SW 1271 (cell line): ENCODE data around the gene TMEM138.

ENCODE experiments used
- DNase-seq, 2 experiments: peaks; one replicate each; lab custom pipeline; 2025; lab: John Stamatoyannopoulos, UW

The TMEM138 gene

GRCh38 chr11:61361741-61362541, at the start of gene TMEM138, which contains the start of gene CYB561A3:
Gene TMEM138, plus strand, starts transcription at chr11:61362374. Its CDS starts 2,017 bp downstream, at chr11:61364391.
Gene CYB561A3, minus strand, starts transcription at chr11:61361882. Its CDS starts 5,169 bp downstream, at chr11:61356713.
- peak; percentile 92 to 95 for DNase-seq

- DNase-seq: no peak
Measured at GRCh38 chr11:61315260-61315659, 46.9 kb upstream of the TMEM138 start.

DNA sequence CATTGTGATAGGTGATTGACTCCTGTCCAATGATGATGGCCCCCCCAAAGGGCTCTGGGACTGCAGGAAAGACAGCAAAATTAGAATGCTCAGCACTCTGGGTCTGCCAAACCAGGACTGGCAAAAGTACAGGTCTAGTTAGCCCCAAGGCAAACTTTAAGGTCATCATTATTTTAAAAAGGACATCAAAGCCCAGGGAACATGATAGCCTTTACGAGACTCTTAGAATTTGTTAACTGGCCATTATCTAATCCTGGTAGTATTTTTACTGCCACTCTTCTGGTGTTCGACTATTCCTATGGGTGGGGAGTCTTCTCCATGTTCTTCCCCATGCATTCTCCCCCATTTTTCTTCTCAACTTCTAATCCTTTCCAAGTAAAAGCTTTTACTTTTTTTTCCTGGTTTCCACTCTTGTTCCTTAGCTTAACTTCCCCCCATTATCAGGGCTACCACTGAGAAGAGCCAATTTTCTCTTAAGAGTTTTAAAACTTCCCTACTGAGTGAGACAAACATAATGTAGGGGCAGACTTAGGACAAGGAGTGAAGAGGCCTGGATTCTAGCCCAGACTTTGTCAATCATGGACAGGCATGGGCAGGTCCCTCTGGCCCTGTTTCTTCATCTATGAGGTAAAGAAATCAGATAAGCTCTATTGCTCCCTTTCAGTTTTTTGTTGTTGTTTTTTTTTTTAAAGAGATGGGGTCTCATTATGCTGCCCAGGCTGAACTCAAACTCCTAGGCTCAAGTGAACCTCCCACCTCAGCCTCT, 36.3 kb upstream of the TMEM138 start:
- no peak for DNase-seq

- no peak for DNase-seq
Measured at GRCh38 chr11:61327669-61328071, 34.5 kb upstream of the TMEM138 start.

GRCh38 chr11:61328351-61328750, 33.8 kb upstream of the TMEM138 start:
- DNase-seq: no peak

DNA sequence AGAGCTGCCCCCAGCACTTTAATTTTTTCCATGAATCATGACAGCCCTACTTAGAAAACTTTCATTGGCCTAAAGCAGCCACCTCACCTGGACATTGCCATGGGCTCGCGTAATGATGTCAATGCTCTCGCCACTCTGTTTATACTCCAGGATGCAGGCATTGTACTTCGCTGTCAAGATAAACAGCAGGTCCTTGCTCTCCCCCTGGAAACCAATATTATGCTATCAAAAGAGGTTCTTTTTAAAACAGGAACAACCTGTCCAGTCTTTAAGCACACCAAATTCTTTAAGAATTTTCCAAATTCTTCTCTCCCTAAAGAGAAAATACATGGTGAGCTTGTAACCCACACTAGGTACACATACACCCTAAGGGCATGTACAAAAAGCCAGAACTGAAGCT, 32.3 kb upstream of the TMEM138 start:
- DNase-seq: no peak

GRCh38 chr11:61331651-61332050, 30.5 kb upstream of the TMEM138 start:
- no peak for DNase-seq

DNA sequence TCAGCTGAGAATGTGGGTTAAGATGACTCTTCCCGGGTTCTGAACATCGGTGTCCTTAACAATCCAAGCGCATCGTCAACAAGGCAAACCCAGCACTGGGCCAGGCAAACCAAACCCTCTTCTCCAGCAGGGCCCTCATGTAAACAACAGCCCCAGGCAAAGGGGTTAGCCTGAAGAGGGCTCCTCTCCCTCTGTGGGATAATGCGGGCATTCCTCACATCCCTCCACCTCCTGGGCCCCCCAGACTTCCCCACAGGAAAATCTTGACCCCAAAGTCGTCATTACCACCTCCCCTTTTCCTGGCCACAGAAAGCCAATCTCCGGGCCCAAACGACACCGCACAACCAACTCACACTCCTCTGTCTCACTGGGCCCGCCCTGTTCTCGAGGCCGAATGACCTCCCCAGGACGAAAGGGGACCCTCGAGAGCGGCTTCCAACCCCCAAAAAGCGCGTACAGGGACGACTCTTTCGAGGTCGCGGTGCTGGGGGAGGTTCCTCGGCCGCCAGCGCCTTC, 29.8 kb upstream of the TMEM138 start:
- DNase-seq: no peak

DNA sequence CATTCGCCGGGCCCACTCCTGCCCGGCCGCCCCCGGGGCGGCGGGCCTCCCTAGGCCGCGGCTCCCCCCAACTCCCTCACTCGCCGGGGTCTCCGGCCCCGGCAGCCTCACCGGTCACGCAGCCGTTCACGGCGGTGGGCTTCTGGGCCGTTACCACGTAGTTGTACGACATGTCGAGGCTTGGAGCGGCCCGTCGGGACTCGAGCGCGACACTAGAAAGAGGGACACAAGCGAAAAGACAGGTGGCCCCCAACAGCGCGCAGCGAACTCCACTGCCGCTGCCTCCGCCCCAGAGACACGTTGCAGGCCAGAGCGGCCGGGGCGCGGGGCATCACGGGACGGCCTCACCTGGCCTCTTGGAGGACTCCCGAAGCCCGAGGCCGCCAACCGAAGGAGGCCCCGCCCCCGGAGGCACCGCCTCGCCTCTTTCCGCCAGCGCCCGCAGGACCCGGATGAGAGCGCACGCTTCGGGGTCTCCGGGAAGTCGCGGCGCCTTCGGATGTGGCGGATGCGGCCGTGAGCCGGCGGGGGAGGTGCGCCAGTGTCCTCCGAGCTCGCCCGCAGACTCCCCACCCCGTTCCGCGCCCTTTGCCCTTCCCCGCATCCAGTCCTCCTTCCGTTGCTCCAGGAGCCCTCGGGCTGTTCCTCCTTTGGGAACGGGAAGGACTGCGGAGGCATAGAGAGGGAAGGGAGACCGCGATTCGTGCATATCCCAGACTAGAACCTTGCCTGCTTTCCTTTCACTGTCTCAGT, 29.2 kb upstream of the TMEM138 start, which contains the start of the genes DDB1 and TKFC:
TSS of gene DDB1 (minus strand) at position 309 of the 753 bp plus-strand sequence. CDS start at position 172, 137 bp downstream.
TSS of gene TKFC (plus strand) at position 432 of the 753 bp plus-strand sequence. CDS start 1,501 bp downstream, outside the sequence.
- peak; percentile 79 to 88 for DNase-seq

DNA sequence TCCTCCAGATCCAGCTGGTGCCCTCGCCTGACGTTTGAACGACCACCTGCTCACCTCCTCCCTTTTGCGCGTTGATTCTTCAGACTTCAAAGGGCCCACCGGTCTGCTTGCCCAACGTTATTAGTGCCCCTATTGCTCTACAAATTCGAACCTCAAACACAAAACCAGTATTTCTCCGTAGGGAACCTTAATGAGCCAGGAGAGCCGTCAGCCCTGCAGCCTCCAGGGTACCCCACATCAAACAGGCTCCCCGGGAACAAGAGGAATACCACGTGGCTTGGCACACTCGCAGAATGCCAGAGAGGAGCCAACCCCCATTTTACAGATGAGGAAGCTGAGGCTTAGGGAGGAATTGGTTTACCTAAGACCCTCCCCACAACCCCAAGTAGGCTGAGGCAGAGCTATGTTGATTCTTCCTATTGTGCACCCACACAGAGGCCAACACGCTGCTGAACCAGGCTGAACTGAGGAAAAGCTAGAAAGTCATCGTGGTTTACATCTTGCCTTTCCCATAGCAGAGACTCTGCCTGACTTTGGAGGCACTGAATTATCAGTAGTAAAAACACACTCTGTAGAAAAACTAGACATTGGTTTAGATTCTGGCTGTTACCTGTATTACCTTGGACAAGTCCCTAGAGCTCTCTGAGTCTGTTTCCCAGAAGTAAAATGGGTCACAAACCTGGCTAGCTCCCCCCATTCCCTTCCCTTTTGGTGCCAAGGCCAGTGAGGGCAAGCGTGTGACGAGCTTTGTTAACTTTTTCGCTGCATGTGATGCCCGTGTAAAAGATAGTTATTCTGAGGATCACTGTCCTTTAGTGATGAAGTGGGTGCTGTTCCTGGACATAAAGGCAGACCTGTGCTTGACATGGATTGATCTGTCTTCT, 28.4 kb upstream of the TMEM138 start:
- no peak for DNase-seq

- DNase-seq: no peak
Measured at GRCh38 chr11:61334434-61335354, 27.5 kb upstream of the TMEM138 start.

DNA sequence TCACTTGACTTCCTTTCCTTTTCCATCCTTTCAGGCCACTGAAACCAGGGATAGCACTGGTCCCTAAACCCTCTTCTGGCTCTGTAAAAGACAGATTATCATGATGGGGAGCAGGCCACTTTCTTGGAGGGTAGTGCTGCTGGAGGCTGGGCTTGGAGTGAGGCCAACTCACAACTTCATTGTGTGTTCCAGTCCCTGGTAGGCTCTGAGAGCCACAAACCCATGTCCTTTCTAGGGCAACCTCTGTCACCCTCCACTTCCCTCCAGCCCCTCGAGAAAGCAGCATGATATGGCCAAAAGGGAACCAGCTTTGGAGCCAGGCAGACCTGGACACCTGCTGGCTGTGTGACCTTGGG, 26.8 kb upstream of the TMEM138 start:
- no peak for DNase-seq

- peak in 1 of 2 experiments; percentile 56 for DNase-seq
Measured at GRCh38 chr11:61336171-61336935, 25.8 kb upstream of the TMEM138 start.

- no peak for DNase-seq
Measured at GRCh38 chr11:61337706-61338470, 24.3 kb upstream of the TMEM138 start.

DNA sequence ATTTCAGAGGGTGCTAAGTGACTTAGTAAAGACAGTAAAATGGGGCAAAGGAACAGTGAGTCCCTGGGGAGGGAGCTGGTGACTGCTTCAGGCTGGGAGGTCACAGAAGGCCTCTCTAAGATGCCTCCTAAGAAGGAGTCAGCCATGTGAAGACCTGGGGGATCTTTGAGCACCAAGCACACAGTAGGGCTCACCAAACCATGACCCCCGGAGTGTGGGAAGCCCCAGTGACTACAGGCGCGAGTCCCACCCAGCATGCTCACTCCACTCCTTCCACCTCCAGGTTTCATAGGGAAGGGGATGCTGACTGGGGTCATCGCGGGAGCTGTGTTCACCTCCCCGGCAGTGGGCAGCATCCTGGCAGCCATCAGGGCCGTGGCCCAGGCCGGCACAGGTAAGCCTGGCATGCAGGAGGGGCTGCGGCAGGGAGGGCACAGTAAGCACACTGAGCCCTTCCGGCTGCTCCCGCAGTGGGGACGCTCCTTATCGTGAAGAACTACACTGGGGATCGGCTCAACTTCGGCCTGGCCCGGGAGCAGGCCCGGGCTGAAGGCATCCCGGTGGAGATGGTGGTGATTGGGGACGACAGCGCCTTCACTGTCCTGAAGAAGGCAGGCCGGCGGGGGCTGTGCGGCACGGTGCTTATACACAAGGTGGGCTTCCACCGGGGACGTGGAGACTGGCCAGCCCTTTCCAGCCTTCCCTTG, 23.2 kb upstream of the TMEM138 start:
- DNase-seq: no peak

- DNase-seq: no peak
Measured at GRCh38 chr11:61339490-61339878, 22.7 kb upstream of the TMEM138 start.

GRCh38 chr11:61340979-61341378, 21.2 kb upstream of the TMEM138 start:
- DNase-seq: no peak

- no peak for DNase-seq
Measured at GRCh38 chr11:61341706-61342105, 20.5 kb upstream of the TMEM138 start.
